Sigmoid colon (tissue), 7 donors: ENCODE measurements around the gene PRCC. TPM values are rescaled to one million over a fixed set of nuclear protein-coding genes. Genes with fewer than 3 reads are reported as not detected.

Experiments used
- DNase-seq: peaks from one replicate; pipeline ENCODE4 v3.0.0-alpha.2; 2019
- H3K27ac ChIP-seq, 4 donors: fragments of 200-600 bp; sonication (generic); one replicate each; pipeline ENCODE4 v1.5.1; 2016 to 2019; ENCODE audit warnings: mild to moderate bottlenecking in 1 of 4
- H3K27me3 ChIP-seq, 3 donors: fragments of 200-600 bp; sonication (generic); one replicate each; pipeline ENCODE4 v1.5.1; 2019; ENCODE audit warnings: mild to moderate bottlenecking in 1 of 3
- H3K36me3 ChIP-seq, 4 donors: fragments of 200-600 bp; sonication (generic); one replicate each; pipeline ENCODE4 v1.5.1; 2016 to 2019
- H3K4me1 ChIP-seq, 4 donors: fragments of 200-600 bp; sonication (generic); one replicate each; pipeline ENCODE4 v1.5.1; 2017 to 2019
- H3K4me3 ChIP-seq, 4 donors: fragments of 200-600 bp; sonication (generic); one replicate each; pipeline ENCODE4 v1.5.1; 2017 to 2019; ENCODE audit warnings: mild to moderate bottlenecking in 2 of 4, moderate library complexity in 1 of 4
- H3K9me3 ChIP-seq, 4 donors: fragments of 200-600 bp in 3 of 4; sonication (generic) in 3 of 4; one replicate each; pipeline versions ENCODE4 v1.5.1 to v1.6.1; 2013 to 2019
- EP300 ChIP-seq, 4 donors: sonication (generic); formaldehyde crosslinking; IDR thresholded peaks; one replicate each; pipeline ENCODE4 v1.6.1; 2017; ENCODE audit warnings: antibody characterized with exemption in 4 of 4
- POLR2A ChIP-seq, 2 donors: fragments of 450-650 bp; IDR thresholded peaks; one replicate each; pipeline ENCODE4 v1.6.1; 2016; ENCODE audit warnings: antibody characterized with exemption in 2 of 2, mild to moderate bottlenecking in 2 of 2, moderate library complexity in 2 of 2
- POLR2AphosphoS5 ChIP-seq, 4 donors: sonication (generic); formaldehyde crosslinking; IDR thresholded peaks; one replicate each; pipeline ENCODE4 v1.6.1; 2017; ENCODE audit warnings: antibody characterized with exemption in 4 of 4
- WGBS, 2 donors: extraction: QIAGEN DNeasy Blood & Tissue Kit; methylation state at CpG; one replicate each; pipeline ENCODE4 v1.1.7; 2013; 5-methylcytosine and 5-hydroxymethylcytosine counted together
- intact Hi-C: fragments of 100-400 bp; cut with DNase I; formaldehyde crosslinking; loops from one replicate; pipeline ENCODE4 v1.15.1; 2023
- polyA plus RNA-seq, 3 donors: library from polyadenylated mRNA; stranded (reverse); fragments of 200-250 nt; gene quantifications; one replicate each; pipeline ENCODE4 v1.2.3, GENCODE V29; 2013
- total RNA-seq, 4 donors: library from RNA; depleted of rRNA; stranded (reverse); fragments of >200 nt; gene quantifications; one replicate each; pipeline ENCODE4 v1.1.0, GENCODE V29; 2016
- TF ChIP-seq, protein P1 (sequence below), 4 experiments: fragments of 450-650 bp in 3 of 4; fragments of 200-600 bp in 1 of 4; IDR thresholded peaks; one replicate each; pipeline ENCODE4 v1.5.1; 2016 to 2019; ENCODE audit warnings: antibody characterized with exemption in 4 of 4, mild to moderate bottlenecking in 3 of 4, moderate library complexity in 2 of 4
- donor health status: healthy with polysubstance abuse.
- donor health status: Bipolar disorder and iron deficiency.
- donor health status: healthy.

Gene PRCC
- total and polyA plus RNA-seq, 7 donors: 27.5 to 49.7 (median 34.1) TPM

DNA sequence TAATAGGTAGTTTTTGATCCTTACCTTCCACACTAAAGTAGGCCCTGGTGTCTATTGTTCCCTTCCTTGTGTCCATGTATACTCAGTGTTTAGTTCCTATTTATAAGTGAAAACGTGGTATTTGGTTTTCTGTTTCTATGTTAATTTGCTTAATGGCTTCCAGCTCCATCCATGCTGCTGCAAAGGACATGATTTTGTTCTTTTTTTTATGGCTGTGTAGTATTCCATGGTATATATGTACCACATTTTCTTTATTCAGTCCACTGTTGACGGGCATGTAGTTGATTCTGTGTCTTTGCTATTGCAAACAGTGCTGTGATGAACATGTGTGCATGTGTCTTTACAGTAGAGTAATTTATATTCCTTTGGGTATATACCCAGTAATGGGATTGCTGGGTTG, 20.8 kb downstream of the PRCC start:
- TF ChIP-seq EP300 (IDR thresholded peaks at IDR 0.05) (no peak), POLR2A (IDR thresholded peaks at IDR 0.05) (no peak)
- Histone ChIP-seq H3K36me3 (peaks cover 19 to 92% (median 44%) of the 10 kb centered on the region in 4 donors), H3K27ac (no peak overlapping the region), H3K4me3 (no peak overlapping the region), H3K9me3 (no peaks in the 10 kb centered on the region), H3K4me1 (no peaks in the 10 kb centered on the region), H3K27me3 (no peaks in the 10 kb centered on the region)
- DNase-seq: no peak
- intact Hi-C loops: no loop called here
- 89 to 93% methylated on average over 2 of the region's 2 CpGs for WGBS, 2 donors

DNA sequence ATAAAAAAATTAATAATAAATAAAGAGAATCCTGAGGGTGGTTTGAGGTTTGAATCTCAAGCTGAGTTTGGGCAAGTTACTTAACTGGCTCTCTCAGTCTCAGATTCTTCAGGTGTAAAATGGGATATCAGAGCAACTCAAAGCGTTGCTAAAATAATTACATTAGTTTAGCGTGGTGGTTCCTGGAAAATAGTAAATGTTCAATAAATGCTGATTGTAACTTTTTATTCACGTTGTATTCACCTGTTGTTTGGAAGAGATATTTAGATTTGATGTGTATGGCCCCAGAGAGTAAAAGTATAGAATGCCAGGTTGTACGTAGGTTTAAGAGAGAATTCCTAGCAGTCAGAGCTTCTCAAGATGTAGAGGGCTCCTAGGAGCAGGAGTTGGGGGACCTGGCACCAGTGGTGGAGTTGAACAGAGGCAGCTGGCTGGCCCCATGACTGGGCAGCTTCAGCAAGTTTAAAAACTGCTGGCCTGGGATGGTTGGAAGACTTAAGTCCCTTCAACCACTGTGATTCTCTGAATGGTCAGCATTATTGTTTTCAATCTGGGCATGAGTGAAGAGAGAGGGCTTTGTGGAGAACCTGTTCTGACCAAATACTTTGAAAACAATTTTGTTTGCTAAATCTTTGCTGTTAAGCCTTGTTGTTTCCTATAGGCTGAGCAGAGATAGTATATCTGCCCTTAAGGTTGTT, 22.4 kb downstream of the PRCC start:
- Histone ChIP-seq H3K4me1 (no peaks in the 10 kb centered on the region), H3K27ac (no peak overlapping the region), H3K27me3 (no peaks in the 10 kb centered on the region), H3K36me3 (peaks cover 25 to 95% (median 47%) of the 10 kb centered on the region in 4 donors), H3K4me3 (no peak overlapping the region), H3K9me3 (no peaks in the 10 kb centered on the region)
- intact Hi-C loops: no loop called here
- TF ChIP-seq POLR2AphosphoS5 (IDR thresholded peaks at IDR 0.05): no peak
- 85 to 94% methylated on average over 4 of the region's 4 CpGs for WGBS, 2 donors
- no peak for DNase-seq

DNA sequence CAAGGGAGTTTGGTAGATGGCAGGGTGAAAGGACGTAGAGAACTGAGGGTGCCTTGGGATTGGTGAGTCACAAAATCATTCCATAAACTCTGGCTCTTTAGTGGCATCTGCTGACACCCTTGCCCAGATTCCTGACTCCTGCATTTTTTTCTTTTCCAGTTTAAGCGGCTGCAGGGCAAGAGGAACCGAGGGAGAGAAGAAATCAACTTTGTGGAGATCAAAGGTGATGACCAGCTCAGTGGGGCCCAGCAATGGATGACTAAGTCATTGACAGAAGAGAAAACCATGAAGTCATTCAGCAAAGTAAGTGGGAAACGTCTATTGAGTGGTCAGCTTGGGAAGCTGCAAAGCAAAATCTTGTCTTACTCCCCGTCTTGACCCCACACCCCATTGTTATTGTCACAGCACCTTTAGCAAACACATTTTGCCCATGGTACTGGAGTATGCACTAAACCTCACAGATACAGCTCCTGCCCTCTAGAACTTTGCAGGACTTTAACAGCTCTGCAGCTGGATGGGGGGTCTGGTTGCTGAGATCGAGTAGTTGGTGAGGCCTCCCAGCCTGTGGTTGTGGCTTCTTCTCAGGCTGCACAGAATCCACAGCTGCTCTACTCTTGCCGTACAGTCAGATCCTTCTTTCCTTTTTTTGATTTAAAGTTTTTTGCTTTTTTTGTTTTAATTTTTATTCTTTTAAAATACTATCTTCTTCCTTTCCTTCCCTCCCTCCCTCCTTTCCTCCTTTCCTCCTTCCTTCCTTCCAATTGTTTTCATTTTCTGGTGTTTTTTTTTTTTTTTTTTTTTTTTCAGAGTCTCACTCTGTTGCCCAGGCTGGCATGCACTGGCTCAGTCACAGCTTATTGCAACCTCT, 27.4 kb downstream of the PRCC start:
- Histone ChIP-seq H3K27ac (no peak overlapping the region), H3K4me3 (no peak overlapping the region), H3K27me3 (no peaks in the 10 kb centered on the region), H3K4me1 (no peaks in the 10 kb centered on the region), H3K9me3 (no peaks in the 10 kb centered on the region), H3K36me3 (peaks cover 32 to 99% (median 66%) of the 10 kb centered on the region in 4 donors)
- intact Hi-C loops: no loop called here
- TF ChIP-seq POLR2A (IDR thresholded peaks at IDR 0.05): no peak
- TF ChIP-seq EP300 (IDR thresholded peaks at IDR 0.05): no peak
- no peak for TF ChIP-seq POLR2AphosphoS5 (IDR thresholded peaks at IDR 0.05)
- TF ChIP-seq, protein P1, sequence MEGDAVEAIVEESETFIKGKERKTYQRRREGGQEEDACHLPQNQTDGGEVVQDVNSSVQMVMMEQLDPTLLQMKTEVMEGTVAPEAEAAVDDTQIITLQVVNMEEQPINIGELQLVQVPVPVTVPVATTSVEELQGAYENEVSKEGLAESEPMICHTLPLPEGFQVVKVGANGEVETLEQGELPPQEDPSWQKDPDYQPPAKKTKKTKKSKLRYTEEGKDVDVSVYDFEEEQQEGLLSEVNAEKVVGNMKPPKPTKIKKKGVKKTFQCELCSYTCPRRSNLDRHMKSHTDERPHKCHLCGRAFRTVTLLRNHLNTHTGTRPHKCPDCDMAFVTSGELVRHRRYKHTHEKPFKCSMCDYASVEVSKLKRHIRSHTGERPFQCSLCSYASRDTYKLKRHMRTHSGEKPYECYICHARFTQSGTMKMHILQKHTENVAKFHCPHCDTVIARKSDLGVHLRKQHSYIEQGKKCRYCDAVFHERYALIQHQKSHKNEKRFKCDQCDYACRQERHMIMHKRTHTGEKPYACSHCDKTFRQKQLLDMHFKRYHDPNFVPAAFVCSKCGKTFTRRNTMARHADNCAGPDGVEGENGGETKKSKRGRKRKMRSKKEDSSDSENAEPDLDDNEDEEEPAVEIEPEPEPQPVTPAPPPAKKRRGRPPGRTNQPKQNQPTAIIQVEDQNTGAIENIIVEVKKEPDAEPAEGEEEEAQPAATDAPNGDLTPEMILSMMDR (IDR thresholded peaks at IDR 0.05): no peak
- 78 to 84% methylated on average over 7 of the region's 7 CpGs for WGBS, 2 donors
- DNase-seq: no peak

DNA sequence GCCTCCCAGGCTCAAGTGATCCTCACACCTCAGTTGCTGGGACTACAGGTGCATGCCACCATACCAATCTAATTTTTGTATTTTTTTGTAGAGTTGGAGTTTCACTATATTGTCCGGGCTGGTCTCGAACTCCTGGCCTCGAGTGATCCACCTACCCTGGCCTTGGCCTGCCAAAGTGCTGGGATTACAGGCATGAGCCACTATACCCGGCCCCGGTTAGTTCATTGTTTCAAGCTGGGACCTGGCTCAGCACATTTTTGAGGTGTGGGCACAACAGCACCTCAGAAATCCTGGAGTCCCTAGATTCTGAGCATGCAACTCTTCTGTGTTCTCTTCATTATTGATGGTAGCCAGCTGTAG, 28.0 kb downstream of the PRCC start:
- Histone ChIP-seq H3K27me3 (no peaks in the 10 kb centered on the region), H3K36me3 (peaks cover 32 to 100% (median 70%) of the 10 kb centered on the region in 4 donors), H3K4me3 (no peak overlapping the region), H3K9me3 (no peaks in the 10 kb centered on the region), H3K27ac (no peak overlapping the region), H3K4me1 (no peaks in the 10 kb centered on the region)
- DNase-seq: no peak
- TF ChIP-seq, protein P1 (IDR thresholded peaks at IDR 0.05): no peak
- TF ChIP-seq POLR2AphosphoS5 (IDR thresholded peaks at IDR 0.05) (no peak), POLR2A (IDR thresholded peaks at IDR 0.05) (no peak), EP300 (IDR thresholded peaks at IDR 0.05) (no peak)
- intact Hi-C loops: no loop called here
- WGBS, 2 donors: 93 to 95% methylated on average over 5 of the region's 5 CpGs

DNA sequence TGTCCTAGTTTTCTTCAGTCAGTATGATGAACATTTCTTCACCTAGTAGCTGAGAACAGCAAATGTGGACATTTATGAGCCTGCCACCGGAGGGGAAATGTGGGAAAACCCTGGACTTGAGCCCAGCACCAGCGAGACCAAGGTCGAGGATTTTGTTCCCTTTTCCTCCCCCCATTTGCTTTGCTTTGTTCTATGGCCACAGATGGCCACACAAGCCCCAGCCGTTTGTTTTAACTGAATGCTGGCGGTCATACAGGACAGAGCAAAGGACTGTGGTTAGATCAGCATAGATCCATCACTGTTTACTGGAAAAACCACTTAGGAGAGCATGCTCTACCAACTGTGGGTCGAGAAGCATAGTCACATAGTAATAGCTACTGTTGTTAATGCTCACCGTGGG, 28.5 kb downstream of the PRCC start:
- intact Hi-C loops: no loop called here
- H3K9me3 ChIP-seq: no peaks in the 10 kb centered on the region
- no peak overlapping the region for H3K27ac ChIP-seq
- no peaks in the 10 kb centered on the region for H3K4me1 ChIP-seq
- H3K4me3 ChIP-seq: no peak overlapping the region
- peaks cover 34 to 100% (median 75%) of the 10 kb centered on the region in 4 donors for H3K36me3 ChIP-seq
- no peaks in the 10 kb centered on the region for H3K27me3 ChIP-seq
- DNase-seq: no peak
- WGBS, 2 donors: 62 to 70% methylated on average over 7 of the region's 7 CpGs
- TF ChIP-seq, protein P1 (IDR thresholded peaks at IDR 0.05): no peak
- TF ChIP-seq POLR2A (IDR thresholded peaks at IDR 0.05): no peak
- TF ChIP-seq POLR2AphosphoS5 (IDR thresholded peaks at IDR 0.05): no peak
- no peak for TF ChIP-seq EP300 (IDR thresholded peaks at IDR 0.05)
